ENCODE measurements around the gene TRIP11. TPM values are rescaled to one million over a fixed set of nuclear protein-coding genes. Genes with fewer than 3 reads are reported as not detected.

TRIP11 gene
- total and polyA plus RNA-seq, 5 donors from 2014 or later, result 39.8 to 55.9 (median 43.9) TPM

DNA sequence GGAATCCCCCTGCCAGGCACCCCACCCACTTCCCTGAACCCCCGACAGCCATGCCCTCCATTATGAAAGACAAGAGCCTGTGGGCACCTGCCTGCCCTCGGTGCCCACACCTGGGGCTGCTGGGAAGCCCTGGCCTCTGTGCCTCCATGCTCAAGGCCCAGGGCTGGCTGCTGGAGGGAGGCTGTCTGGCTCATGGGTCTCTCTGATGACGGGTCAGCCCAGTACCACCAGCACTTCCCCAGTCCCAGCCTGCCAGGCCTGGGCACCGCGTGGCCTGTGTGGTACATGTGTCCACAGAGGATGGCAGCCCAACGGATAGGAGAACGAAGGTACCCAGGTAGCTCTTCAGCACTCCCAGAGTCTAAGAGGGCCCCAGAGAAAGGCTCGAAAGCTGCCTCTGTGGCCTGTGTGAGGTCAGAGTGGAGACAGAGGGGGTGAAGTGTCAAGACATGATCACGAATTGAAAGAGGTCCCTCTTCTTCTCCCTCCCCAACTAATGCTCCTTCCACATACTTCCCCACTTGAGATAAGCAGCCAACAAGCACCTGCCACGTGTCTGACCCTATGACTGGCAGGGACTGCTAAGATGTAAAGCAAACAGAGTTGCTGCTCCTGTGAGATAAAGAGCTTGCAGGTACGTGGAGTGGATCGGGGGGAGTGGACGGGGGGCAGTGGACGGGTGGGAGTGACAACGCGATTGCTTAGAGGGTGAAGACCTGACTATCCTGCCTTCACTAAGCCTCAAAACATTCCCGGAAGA is 113.5 kb downstream of the TRIP11 start:
- Mint-ChIP-seq H3K27ac (no peak overlapping the region), H3K4me1 (no peaks in the 10 kb centered on the region)
- H3K4me1 ChIP-seq (ENCODE audit: control insufficient read depth, insufficient read depth, low read length, poor library complexity, severe bottlenecking), result no peaks in the 10 kb centered on the region

GRCh38 chr14:91925727-91926121 is 114.1 kb downstream of the TRIP11 start:
- Mint-ChIP-seq H3K27me3 (no peaks in the 10 kb centered on the region), H3K36me3 (no peaks in the 10 kb centered on the region), H3K27ac (no peak overlapping the region), H3K9me3 (no peaks in the 10 kb centered on the region), H3K4me3 (no peak overlapping the region), H3K4me1 (no peaks in the 10 kb centered on the region)
- no peak overlapping the region for H3K4me3 ChIP-seq (ENCODE audit: low read depth, low read length)
- no peaks in the 10 kb centered on the region for H3K9me3 ChIP-seq (ENCODE audit: control insufficient read depth in 2 of 2, low read length in 2 of 2)
- H3K27me3 ChIP-seq (ENCODE audit: control insufficient read depth, insufficient read depth, low read length), result no peaks in the 10 kb centered on the region
- DNase-seq (no peak), ATAC-seq (ENCODE audit: low read depth in 2 of 2) (no peak)
- H3K36me3 ChIP-seq (ENCODE audit: control insufficient read depth, insufficient read depth, low read length), result no peaks in the 10 kb centered on the region
- H3K4me1 ChIP-seq (ENCODE audit: control insufficient read depth, insufficient read depth, low read length, poor library complexity, severe bottlenecking), result no peaks in the 10 kb centered on the region
- H3K27ac ChIP-seq (ENCODE audit: insufficient read depth, low read length, poor library complexity, severe bottlenecking), result no peak overlapping the region

More for the DNA sequence above, 113.5 kb downstream of the TRIP11 start:
- Mint-ChIP-seq H3K9me3 (no peaks in the 10 kb centered on the region), H3K36me3 (no peaks in the 10 kb centered on the region), H3K4me3 (no peak overlapping the region), H3K27me3 (no peaks in the 10 kb centered on the region)
- Histone ChIP-seq H3K27ac (ENCODE audit: insufficient read depth, low read length, poor library complexity, severe bottlenecking) (no peak overlapping the region), H3K4me3 (ENCODE audit: low read depth, low read length) (no peak overlapping the region), H3K36me3 (ENCODE audit: control insufficient read depth, insufficient read depth, low read length) (no peaks in the 10 kb centered on the region), H3K27me3 (ENCODE audit: control insufficient read depth, insufficient read depth, low read length) (no peaks in the 10 kb centered on the region), H3K9me3 (ENCODE audit: control insufficient read depth in 2 of 2, low read length in 2 of 2) (no peaks in the 10 kb centered on the region)
- DNase-seq (no peak), ATAC-seq (ENCODE audit: low read depth in 2 of 2) (no peak)

- Mint-ChIP-seq H3K27me3 (no peaks in the 10 kb centered on the region), H3K4me3 (no peak overlapping the region)
These were observed 114.7 kb downstream of the TRIP11 start for GRCh38 chr14:91925001-91925726.

GRCh38 chr14:91920526-91920925 is 119.3 kb downstream of the TRIP11 start:
- H3K27ac Mint-ChIP-seq, result no peak overlapping the region
- DNase-seq, result no peak
- no peaks in the 10 kb centered on the region for H3K27me3 Mint-ChIP-seq
- H3K36me3 ChIP-seq (ENCODE audit: control insufficient read depth, insufficient read depth, low read length), result no peaks in the 10 kb centered on the region
- H3K27me3 ChIP-seq (ENCODE audit: control insufficient read depth, insufficient read depth, low read length), result no peaks in the 10 kb centered on the region
- no peaks in the 10 kb centered on the region for H3K4me1 ChIP-seq (ENCODE audit: control insufficient read depth, insufficient read depth, low read length, poor library complexity, severe bottlenecking)
- no peak overlapping the region for H3K4me3 Mint-ChIP-seq
- no peak for ATAC-seq (ENCODE audit: low read depth in 2 of 2)
- no peak overlapping the region for H3K27ac ChIP-seq (ENCODE audit: insufficient read depth, low read length, poor library complexity, severe bottlenecking)
- H3K4me1 Mint-ChIP-seq, result no peaks in the 10 kb centered on the region
- H3K9me3 ChIP-seq (ENCODE audit: control insufficient read depth in 2 of 2, low read length in 2 of 2), result no peaks in the 10 kb centered on the region
- no peak overlapping the region for H3K4me3 ChIP-seq (ENCODE audit: low read depth, low read length)
- H3K9me3 Mint-ChIP-seq, result peaks cover 0 to 3% (median 0%) of the 10 kb centered on the region in 7 donors
- H3K36me3 Mint-ChIP-seq, result peaks cover 2% of the 10 kb centered on the region

More at GRCh38 chr14:91925001-91925726, 114.7 kb downstream of the TRIP11 start:
- no peaks in the 10 kb centered on the region for H3K36me3 ChIP-seq (ENCODE audit: control insufficient read depth, insufficient read depth, low read length)
- H3K27me3 ChIP-seq (ENCODE audit: control insufficient read depth, insufficient read depth, low read length), result no peaks in the 10 kb centered on the region
- no peak for DNase-seq
- H3K9me3 ChIP-seq (ENCODE audit: control insufficient read depth in 2 of 2, low read length in 2 of 2), result no peaks in the 10 kb centered on the region
- Mint-ChIP-seq H3K4me1 (no peaks in the 10 kb centered on the region), H3K36me3 (no peaks in the 10 kb centered on the region), H3K9me3 (no peaks in the 10 kb centered on the region), H3K27ac (no peak overlapping the region)
- H3K27ac ChIP-seq (ENCODE audit: insufficient read depth, low read length, poor library complexity, severe bottlenecking), result no peak overlapping the region
- H3K4me1 ChIP-seq (ENCODE audit: control insufficient read depth, insufficient read depth, low read length, poor library complexity, severe bottlenecking), result no peaks in the 10 kb centered on the region
- no peak overlapping the region for H3K4me3 ChIP-seq (ENCODE audit: low read depth, low read length)
- ATAC-seq (ENCODE audit: low read depth in 2 of 2), result no peak

GRCh38 chr14:91919814-91920213 is 120.0 kb downstream of the TRIP11 start:
- DNase-seq, result no peak
- Mint-ChIP-seq H3K4me1 (no peaks in the 10 kb centered on the region), H3K4me3 (no peak overlapping the region), H3K36me3 (peaks cover 2% of the 10 kb centered on the region), H3K27ac (no peak overlapping the region), H3K27me3 (no peaks in the 10 kb centered on the region), H3K9me3 (peaks cover 0 to 3% (median 0%) of the 10 kb centered on the region in 7 donors)
- H3K4me1 ChIP-seq (ENCODE audit: control insufficient read depth, insufficient read depth, low read length, poor library complexity, severe bottlenecking), result no peaks in the 10 kb centered on the region
- H3K36me3 ChIP-seq (ENCODE audit: control insufficient read depth, insufficient read depth, low read length), result no peaks in the 10 kb centered on the region
- H3K4me3 ChIP-seq (ENCODE audit: low read depth, low read length), result no peak overlapping the region
- no peaks in the 10 kb centered on the region for H3K9me3 ChIP-seq (ENCODE audit: control insufficient read depth in 2 of 2, low read length in 2 of 2)
- no peaks in the 10 kb centered on the region for H3K27me3 ChIP-seq (ENCODE audit: control insufficient read depth, insufficient read depth, low read length)
- no peak for ATAC-seq (ENCODE audit: low read depth in 2 of 2)
- no peak overlapping the region for H3K27ac ChIP-seq (ENCODE audit: insufficient read depth, low read length, poor library complexity, severe bottlenecking)

DNA sequence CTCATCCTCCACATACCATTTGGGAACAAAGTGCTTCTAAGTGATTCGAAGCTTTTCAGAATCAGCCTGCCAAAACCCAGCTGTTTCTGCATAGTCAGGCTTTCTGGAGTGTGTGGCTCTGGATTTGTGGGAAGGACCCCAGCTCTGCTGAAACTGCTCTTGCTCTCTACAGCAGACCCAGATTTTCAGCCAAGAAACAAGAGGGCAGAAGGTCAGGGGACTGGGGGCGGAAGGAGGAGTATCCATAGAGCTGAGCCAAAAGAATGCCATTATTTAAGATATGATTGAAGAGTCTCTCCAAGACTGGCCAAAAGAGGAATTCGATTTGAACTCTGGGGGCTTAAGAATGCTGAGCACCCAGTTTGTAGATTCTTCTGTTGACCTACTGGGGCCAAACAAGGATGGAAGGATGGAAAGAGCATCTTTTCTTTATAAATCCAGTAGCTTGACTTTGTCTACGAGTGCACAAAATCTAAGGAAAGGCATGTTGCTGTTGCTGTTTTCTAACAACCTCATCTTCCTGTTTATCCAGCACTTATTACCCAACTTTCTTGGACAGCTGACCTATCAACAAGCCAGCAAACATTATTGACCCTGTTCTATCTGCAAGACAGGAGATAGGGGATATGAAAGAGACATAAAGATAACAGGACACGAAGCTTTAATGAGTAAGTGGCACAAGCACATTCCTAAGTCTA is 121.5 kb downstream of the TRIP11 start:
- Histone ChIP-seq H3K9me3 (ENCODE audit: control insufficient read depth in 2 of 2, low read length in 2 of 2) (no peaks in the 10 kb centered on the region), H3K4me3 (ENCODE audit: low read depth, low read length) (no peak overlapping the region), H3K27me3 (ENCODE audit: control insufficient read depth, insufficient read depth, low read length) (no peaks in the 10 kb centered on the region), H3K4me1 (ENCODE audit: control insufficient read depth, insufficient read depth, low read length, poor library complexity, severe bottlenecking) (no peaks in the 10 kb centered on the region), H3K27ac (ENCODE audit: insufficient read depth, low read length, poor library complexity, severe bottlenecking) (no peak overlapping the region), H3K36me3 (ENCODE audit: control insufficient read depth, insufficient read depth, low read length) (no peaks in the 10 kb centered on the region)
- H3K4me1 Mint-ChIP-seq, result no peaks in the 10 kb centered on the region
- H3K4me3 Mint-ChIP-seq, result no peak overlapping the region
- peaks cover 0 to 3% (median 0%) of the 10 kb centered on the region in 7 donors for H3K9me3 Mint-ChIP-seq
- peak overlapping the region in 1 of 3 donors; percentile 59 for H3K27ac Mint-ChIP-seq
- DNase-seq (no peak), ATAC-seq (ENCODE audit: low read depth in 2 of 2) (no peak)
- H3K27me3 Mint-ChIP-seq, result no peaks in the 10 kb centered on the region
- peaks cover 2% of the 10 kb centered on the region for H3K36me3 Mint-ChIP-seq
